Spinal cord (tissue), 10 donors: Measurements from ENCODE around the gene BMP6. TPM values are rescaled to one million over a fixed set of nuclear protein-coding genes. Genes with fewer than 3 reads are reported as not detected.
"Not testable (repeated sequence)": the region's sequence is repeated elsewhere in the genome, so short reads cannot be mapped to it uniquely, and the experiment has no call there.

Experiments
- DNase-seq, 6 donors: peaks; one replicate each; pipeline versions ENCODE4 v3.0.0 to v3.0.0-alpha.2; 2013 to 2015; ENCODE audit warnings: low spot score in 6 of 6, low read depth in 4 of 6
- H3K27ac ChIP-seq: one replicate; pipeline ENCODE4 v1.5.1; 2013; ENCODE audit warnings: low read depth, low read length, control low read depth
- H3K27me3 ChIP-seq: one replicate; pipeline ENCODE4 v1.6.1; 2013; ENCODE audit warnings: low read length; ENCODE audit not compliant: control insufficient read depth, insufficient read depth
- H3K36me3 ChIP-seq: one replicate; pipeline ENCODE4 v1.6.1; 2013; ENCODE audit warnings: low read length; ENCODE audit not compliant: control insufficient read depth, insufficient read depth
- H3K4me1 ChIP-seq: one replicate; pipeline ENCODE4 v1.6.1; 2013; ENCODE audit warnings: low read length; ENCODE audit not compliant: control insufficient read depth, insufficient read depth
- H3K4me3 ChIP-seq: one replicate; pipeline ENCODE4 v1.5.1; 2013; ENCODE audit warnings: low read depth, low read length, control low read depth
- H3K9me3 ChIP-seq: one replicate; pipeline ENCODE4 v1.6.1; 2013; ENCODE audit warnings: low read length; ENCODE audit not compliant: control insufficient read depth, insufficient read depth
- WGBS: methylation state at CpG from one replicate; pipeline ENCODE4 v1.1.5; 2013; ENCODE audit warnings: missing lambda C conversion rate; ENCODE audit not compliant: insufficient coverage; 5-methylcytosine and 5-hydroxymethylcytosine counted together
- polyA plus RNA-seq, 2 donors: library from polyadenylated mRNA; unstranded; fragments of 120-200 nt; gene quantifications; one replicate each; pipeline ENCODE4 v1.2.1, GENCODE V29; 2013; ENCODE audit not compliant: insufficient read length in 2 of 2
- total RNA-seq, 2 donors: library from RNA; depleted of rRNA in 1 of 2; stranded (reverse); fragments of 120-200 nt in 1 of 2; fragments of >200 nt in 1 of 2; gene quantifications; one replicate each; pipeline versions ENCODE4 v1.2.3 to v1.2.4, GENCODE V29; 2013 to 2014
- donor health status: healthy.

BMP6 gene
- total and polyA plus RNA-seq, 4 donors = 13.6 to 93.3 (median 24.1) TPM

DNA sequence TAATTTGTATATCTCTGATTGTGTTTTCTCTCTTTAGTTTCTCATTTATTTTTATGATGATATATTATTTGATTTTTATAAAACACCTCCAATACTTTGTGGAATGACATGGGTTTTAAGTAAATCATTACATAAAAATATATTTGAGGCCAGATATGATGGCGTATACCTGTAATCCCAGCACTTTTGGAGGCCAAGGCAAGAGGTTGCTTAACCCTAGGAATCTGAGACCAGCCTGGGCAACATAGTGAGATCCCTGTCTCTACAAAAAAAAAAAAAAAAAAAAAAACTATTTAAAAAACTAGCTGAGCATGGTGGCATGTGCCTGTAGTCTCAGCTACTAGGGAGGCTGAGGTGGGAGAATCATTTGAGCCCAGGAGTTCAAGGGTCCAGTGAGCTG is 87.3 kb downstream of the BMP6 start:
- no peaks in the 10 kb centered on the region for H3K36me3 ChIP-seq
- H3K4me3 ChIP-seq = no peak overlapping the region
- no peaks in the 10 kb centered on the region for H3K27me3 ChIP-seq
- DNase-seq = no peak
- no peak overlapping the region for H3K27ac ChIP-seq
- no CpG with 5 or more reads among the region's 1 CpG for WGBS
- H3K4me1 ChIP-seq = no peaks in the 10 kb centered on the region
- H3K9me3 ChIP-seq = no peaks in the 10 kb centered on the region

DNA sequence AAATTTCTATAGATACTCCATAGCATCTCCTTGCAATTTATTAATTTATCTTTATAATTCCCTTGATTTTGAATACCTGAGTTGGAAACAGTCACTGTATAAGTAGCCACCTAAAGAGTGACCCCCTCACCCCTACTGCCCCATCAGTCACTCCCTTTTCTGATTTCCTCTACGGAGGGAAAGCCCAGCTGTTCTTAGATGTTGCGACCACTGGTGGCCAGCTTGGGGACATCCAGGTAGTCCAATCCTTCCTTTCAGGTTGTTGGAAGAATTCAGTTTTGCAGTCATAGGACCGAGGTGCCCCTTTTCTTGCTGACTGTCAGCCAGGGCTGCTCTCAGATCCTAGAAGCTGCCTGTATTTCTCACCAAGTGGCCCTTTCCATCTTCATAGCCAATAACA is 87.8 kb downstream of the BMP6 start:
- no peaks in the 10 kb centered on the region for H3K27me3 ChIP-seq
- DNase-seq = no peak
- no peaks in the 10 kb centered on the region for H3K36me3 ChIP-seq
- H3K27ac ChIP-seq = no peak overlapping the region
- H3K9me3 ChIP-seq = no peaks in the 10 kb centered on the region
- WGBS = 87% methylated on average over 3 of the region's 3 CpGs
- no peak overlapping the region for H3K4me3 ChIP-seq
- no peaks in the 10 kb centered on the region for H3K4me1 ChIP-seq

DNA sequence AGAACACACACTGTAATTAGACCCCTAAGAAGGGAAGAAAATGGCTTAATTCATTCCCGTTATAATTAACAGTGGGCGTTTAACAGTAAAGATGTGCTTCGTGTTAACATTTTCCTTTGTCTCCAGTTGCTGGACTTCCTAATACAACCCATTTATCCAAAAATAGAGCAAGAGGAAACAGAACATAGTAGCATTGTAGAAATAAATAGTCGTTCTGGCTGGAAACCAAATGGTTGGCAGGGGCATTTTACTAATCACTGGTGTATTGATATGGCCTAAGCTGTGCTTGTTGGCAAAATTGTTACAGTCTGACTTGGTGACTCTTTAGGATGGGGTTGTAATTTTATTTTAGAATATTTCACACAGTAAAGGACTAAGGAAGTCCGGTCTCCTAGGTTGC is 89.8 kb downstream of the BMP6 start:
- H3K27ac ChIP-seq = no peak overlapping the region
- H3K36me3 ChIP-seq = no peaks in the 10 kb centered on the region
- no peaks in the 10 kb centered on the region for H3K9me3 ChIP-seq
- H3K27me3 ChIP-seq = no peaks in the 10 kb centered on the region
- no peak overlapping the region for H3K4me3 ChIP-seq
- 83% methylated on average over 1 of the region's 5 CpGs for WGBS
- DNase-seq = peak in 2 of 6 donors; percentile 23 to 29
- H3K4me1 ChIP-seq = no peaks in the 10 kb centered on the region

DNA sequence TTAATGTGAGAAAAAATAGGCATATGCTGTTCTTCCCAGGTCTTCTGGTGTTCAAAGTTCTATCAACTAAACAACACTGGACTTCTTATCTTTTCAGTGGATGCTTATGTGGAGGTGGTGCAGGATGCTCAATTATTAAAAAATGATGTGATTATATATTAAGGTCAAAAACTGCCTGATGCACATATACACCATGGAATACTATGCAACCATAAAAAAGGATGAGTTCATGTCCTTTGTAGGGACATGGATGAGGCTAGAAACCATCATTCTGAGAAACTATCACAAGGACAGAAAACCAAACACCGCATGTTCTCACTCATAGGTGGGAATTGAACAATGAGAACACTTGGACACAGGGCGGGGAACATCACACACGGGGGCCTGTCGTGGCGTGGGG is 91.3 kb downstream of the BMP6 start:
- H3K27ac ChIP-seq, H3K9me3 ChIP-seq, H3K36me3 ChIP-seq, DNase-seq, H3K27me3 ChIP-seq, H3K4me1 ChIP-seq, H3K4me3 ChIP-seq: not testable (repeated sequence)
- no CpG with 5 or more reads among the region's 5 CpGs for WGBS

DNA sequence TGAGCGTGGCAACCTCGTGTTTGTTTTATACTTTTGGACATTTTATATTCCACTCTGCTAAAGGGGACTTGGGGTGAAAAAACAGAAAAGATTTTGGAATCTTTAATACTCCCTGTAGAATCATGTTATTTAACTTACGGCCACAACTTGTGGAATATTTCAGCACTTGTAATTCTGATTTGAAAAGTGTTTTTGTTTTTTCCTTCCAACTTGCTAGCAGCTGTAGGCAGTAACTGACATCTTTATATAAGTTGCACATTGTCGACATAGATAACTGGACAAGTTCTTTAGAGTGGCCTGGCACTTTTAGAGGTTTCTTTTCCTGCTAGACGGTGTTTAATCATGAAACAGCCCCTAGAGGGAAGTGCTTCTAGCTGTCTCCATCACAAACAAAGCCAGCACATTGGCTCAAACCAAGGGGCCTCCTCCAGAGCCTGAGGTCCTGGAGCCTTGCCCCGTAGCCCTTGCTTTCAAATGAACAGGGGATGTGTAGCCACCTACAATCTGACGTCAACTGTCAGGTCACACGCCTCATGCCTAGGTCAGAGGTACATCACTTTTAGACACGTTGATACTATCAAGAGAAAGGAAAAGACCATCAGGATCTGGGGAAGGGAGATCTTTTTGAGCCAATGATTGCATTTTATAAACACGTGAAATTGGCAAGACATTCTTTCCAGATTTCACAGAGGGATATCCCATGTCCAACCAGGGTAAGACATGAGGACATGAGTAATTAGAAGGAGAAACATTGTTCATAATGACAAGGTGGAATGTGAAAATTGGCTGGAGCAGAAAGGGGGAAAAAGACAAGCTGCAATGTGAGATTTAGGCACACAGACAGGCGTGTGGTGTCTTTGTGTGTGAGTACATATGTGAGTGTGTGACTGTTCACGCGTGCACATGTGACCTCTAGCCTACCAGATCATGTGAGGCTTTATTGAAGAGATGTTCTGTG is 92.6 kb downstream of the BMP6 start:
- H3K27ac ChIP-seq = no peak overlapping the region
- H3K27me3 ChIP-seq = no peaks in the 10 kb centered on the region
- H3K4me3 ChIP-seq = no peak overlapping the region
- 87% methylated on average over 9 of the region's 13 CpGs for WGBS
- H3K36me3 ChIP-seq = no peaks in the 10 kb centered on the region
- no peaks in the 10 kb centered on the region for H3K9me3 ChIP-seq
- H3K4me1 ChIP-seq = no peaks in the 10 kb centered on the region
- no peak for DNase-seq

DNA sequence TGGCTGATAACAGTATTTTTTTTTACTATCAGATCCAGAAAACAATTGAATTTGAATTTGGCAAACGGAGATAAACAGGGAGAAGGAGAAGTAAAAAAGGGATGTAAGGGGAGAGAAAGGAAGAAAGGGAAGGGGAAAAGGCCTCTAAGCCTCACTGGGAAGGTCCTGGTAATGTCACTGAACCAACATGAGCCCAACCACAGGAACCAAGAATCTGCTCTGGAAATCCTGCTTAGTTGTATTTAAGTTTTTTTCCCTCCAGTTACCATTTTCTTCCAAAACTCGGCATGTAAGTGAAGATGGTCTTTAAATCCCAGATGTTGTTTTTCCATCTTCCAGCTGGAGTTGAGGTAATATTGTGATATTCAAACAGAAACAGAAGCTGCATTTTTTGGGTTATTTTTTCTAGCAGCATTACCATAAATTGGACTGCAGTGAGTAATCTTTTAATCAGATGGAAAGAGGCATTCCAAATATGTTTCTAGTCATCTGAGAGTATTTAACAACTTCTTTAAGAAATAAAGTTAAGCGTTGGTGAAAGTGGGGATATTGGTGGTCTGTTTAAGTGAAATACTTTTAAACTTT is 93.6 kb downstream of the BMP6 start:
- WGBS = 100% methylated on average over 1 of the region's 3 CpGs

DNA sequence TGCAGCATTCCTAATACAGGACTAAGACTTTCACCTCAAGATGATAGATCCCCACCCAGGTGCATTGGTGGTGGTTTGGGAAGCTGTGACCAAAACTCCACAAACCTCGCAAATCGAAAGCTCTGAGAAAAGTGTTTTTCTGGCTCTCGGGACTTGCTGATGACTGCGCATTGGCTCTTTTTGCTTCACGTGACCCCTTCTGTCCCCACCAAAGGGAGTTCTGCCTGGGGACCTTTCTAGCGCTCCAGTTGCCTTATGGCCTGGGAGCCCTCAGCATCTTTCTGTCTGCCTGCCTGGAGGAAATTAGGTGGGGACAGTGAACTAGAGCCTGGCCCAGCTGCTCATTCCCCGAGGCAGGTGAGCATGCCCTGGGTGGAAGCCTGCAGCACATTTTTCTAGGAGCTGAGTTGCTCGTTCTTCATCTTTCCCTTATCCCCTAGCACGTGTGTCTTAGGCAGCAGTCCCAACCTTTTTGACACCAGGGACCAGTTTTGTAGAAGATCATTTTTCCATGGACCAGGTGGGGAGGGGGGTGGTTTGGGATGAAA is 94.5 kb downstream of the BMP6 start:
- no peaks in the 10 kb centered on the region for H3K36me3 ChIP-seq
- H3K9me3 ChIP-seq = no peaks in the 10 kb centered on the region
- no peak for DNase-seq
- WGBS = 74% methylated on average over 7 of the region's 9 CpGs
- no peak overlapping the region for H3K4me3 ChIP-seq
- no peaks in the 10 kb centered on the region for H3K4me1 ChIP-seq
- no peak overlapping the region for H3K27ac ChIP-seq
- no peaks in the 10 kb centered on the region for H3K27me3 ChIP-seq

More for the DNA sequence above, 93.6 kb downstream of the BMP6 start:
- Histone ChIP-seq H3K4me1 (no peaks in the 10 kb centered on the region), H3K36me3 (no peaks in the 10 kb centered on the region), H3K9me3 (no peaks in the 10 kb centered on the region), H3K4me3 (no peak overlapping the region), H3K27me3 (no peaks in the 10 kb centered on the region), H3K27ac (no peak overlapping the region)
- peak in 1 of 6 donors; percentile 28 for DNase-seq

DNA sequence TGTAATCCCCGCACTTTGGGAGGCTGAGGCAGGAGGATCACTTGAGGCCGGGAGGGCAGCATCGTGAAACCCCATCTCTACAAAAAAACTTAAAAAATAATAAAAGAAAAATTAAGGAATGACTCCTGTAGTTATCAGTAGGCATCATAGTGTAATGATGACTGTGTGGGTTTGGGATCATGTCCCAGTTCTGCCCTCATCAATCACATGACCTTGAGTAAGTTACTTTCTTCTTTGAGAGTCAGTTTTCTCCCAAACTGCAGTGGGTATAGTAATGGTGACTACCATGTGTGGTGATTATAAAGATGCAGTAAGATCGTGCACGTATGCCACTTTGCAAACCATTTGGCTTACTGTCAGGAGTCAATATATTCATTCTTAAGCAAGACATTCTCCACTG is 95.5 kb downstream of the BMP6 start:
- H3K27me3 ChIP-seq = no peaks in the 10 kb centered on the region
- H3K36me3 ChIP-seq = no peaks in the 10 kb centered on the region
- WGBS = no CpG with 5 or more reads among the region's 5 CpGs
- no peak overlapping the region for H3K27ac ChIP-seq
- no peaks in the 10 kb centered on the region for H3K9me3 ChIP-seq
- DNase-seq = no peak
- H3K4me3 ChIP-seq = no peak overlapping the region
- no peaks in the 10 kb centered on the region for H3K4me1 ChIP-seq

DNA sequence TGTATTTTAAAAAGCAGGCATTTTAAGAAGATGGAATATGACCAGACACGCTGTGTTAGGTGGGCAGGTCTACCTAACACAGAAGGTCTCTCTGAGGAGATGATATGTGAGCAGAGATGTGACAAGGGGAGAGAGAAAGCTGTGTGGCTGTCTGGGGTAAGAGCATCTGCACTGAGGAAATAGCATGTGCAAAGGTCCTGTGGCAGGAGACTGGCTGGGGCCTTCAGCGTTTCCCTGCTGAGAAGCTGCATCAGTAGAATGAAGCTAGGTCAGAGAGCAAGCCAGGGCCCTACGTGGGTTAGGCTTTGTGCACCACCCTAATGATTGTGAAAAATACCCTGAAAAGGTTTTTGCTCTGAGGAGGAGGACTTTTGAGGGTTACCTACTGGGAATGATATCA is 97.7 kb downstream of the BMP6 start:
- no peaks in the 10 kb centered on the region for H3K9me3 ChIP-seq
- H3K4me1 ChIP-seq = no peaks in the 10 kb centered on the region
- no peaks in the 10 kb centered on the region for H3K27me3 ChIP-seq
- no peaks in the 10 kb centered on the region for H3K36me3 ChIP-seq
- WGBS = 94% methylated on average over 3 of the region's 3 CpGs
- DNase-seq = no peak
- H3K27ac ChIP-seq = no peak overlapping the region
- H3K4me3 ChIP-seq = no peak overlapping the region
